Dedifferentiated amniotic fluid mesenchymal stem cell (primary cell): ENCODE results near the gene VAV3.

Experiments
- DNase-seq: peaks from one replicate; pipeline ENCODE4 v3.0.0-alpha.2; 2016; ENCODE audit errors: extremely low spot score

Gene VAV3

GRCh38 chr1:107538502-107538901 is 426.5 kb downstream of the VAV3 start:
- DNase-seq = no peak

GRCh38 chr1:107536266-107536665 is 428.7 kb downstream of the VAV3 start:
- no peak for DNase-seq

- no peak for DNase-seq
Measured at GRCh38 chr1:107535091-107535490, 429.9 kb downstream of the VAV3 start.

- DNase-seq = no peak
Measured at GRCh38 chr1:107534632-107535031, 430.3 kb downstream of the VAV3 start.

- no peak for DNase-seq
Measured at GRCh38 chr1:107533436-107533835, 431.5 kb downstream of the VAV3 start.

GRCh38 chr1:107532318-107532717 is 432.7 kb downstream of the VAV3 start:
- DNase-seq = no peak

- DNase-seq = no peak
Measured at GRCh38 chr1:107531065-107531908, 433.7 kb downstream of the VAV3 start.

GRCh38 chr1:107530543-107530942 is 434.4 kb downstream of the VAV3 start:
- DNase-seq = no peak

GRCh38 chr1:107529511-107530149 is 435.4 kb downstream of the VAV3 start:
- DNase-seq = peak; percentile 71

GRCh38 chr1:107526524-107527198 is 438.3 kb downstream of the VAV3 start:
- no peak for DNase-seq

GRCh38 chr1:107525961-107526360 is 439.0 kb downstream of the VAV3 start:
- no peak for DNase-seq

GRCh38 chr1:107525145-107525544 is 439.8 kb downstream of the VAV3 start:
- no peak for DNase-seq

GRCh38 chr1:107524301-107524700 is 440.7 kb downstream of the VAV3 start:
- no peak for DNase-seq

- DNase-seq = no peak
Measured at GRCh38 chr1:107523736-107524135, 441.2 kb downstream of the VAV3 start.

- no peak for DNase-seq
Measured at GRCh38 chr1:107523061-107523460, 441.9 kb downstream of the VAV3 start.
